ENCODE results near the gene FUT7.

FUT7 gene

GRCh38 chr9:136997830-136998234, 34.1 kb downstream of the FUT7 start:
- no peak for DNase-seq

- DNase-seq: no peak
These were observed 34.5 kb downstream of the FUT7 start for GRCh38 chr9:136997371-136997770.

- no peak for DNase-seq
These were observed 35.3 kb downstream of the FUT7 start, which contains the start of gene CLIC3 for GRCh38 chr9:136996361-136997292. CLIC3 (minus strand) TSS chr9:136996568; CDS start chr9:136996543, 25 bp downstream.

- DNase-seq: no peak
These were observed 36.0 kb downstream of the FUT7 start for GRCh38 chr9:136995772-136996311.

GRCh38 chr9:136995362-136995761, 36.5 kb downstream of the FUT7 start:
- no peak for DNase-seq

- DNase-seq: no peak
These were observed 37.0 kb downstream of the FUT7 start for GRCh38 chr9:136994888-136995230.

GRCh38 chr9:136994180-136994887, 37.6 kb downstream of the FUT7 start:
- DNase-seq: no peak

- DNase-seq: no peak
These were observed 39.0 kb downstream of the FUT7 start for GRCh38 chr9:136992819-136993369.

- DNase-seq: peak; percentile 47
These were observed 39.7 kb downstream of the FUT7 start, which contains the start of gene PAXX for GRCh38 chr9:136991993-136992818. PAXX (plus strand) TSS chr9:136992422; CDS start chr9:136992444, 22 bp downstream.

GRCh38 chr9:136990242-136990911, 41.5 kb downstream of the FUT7 start:
- no peak for DNase-seq

- no peak for DNase-seq
These were observed 43.0 kb downstream of the FUT7 start for GRCh38 chr9:136988872-136989271.

GRCh38 chr9:136985853-136986252, 46.0 kb downstream of the FUT7 start:
- DNase-seq: no peak

GRCh38 chr9:136985027-136985602, 46.8 kb downstream of the FUT7 start:
- DNase-seq: no peak

GRCh38 chr9:136984464-136985026, 47.3 kb downstream of the FUT7 start:
- no peak for DNase-seq

GRCh38 chr9:136983656-136984314, 48.1 kb downstream of the FUT7 start:
- no peak for DNase-seq

- DNase-seq: no peak
These were observed 48.7 kb downstream of the FUT7 start for GRCh38 chr9:136983167-136983566.

GRCh38 chr9:136982232-136983051, 49.4 kb downstream of the FUT7 start, which contains the start of gene LCNL1:
LCNL1 (plus strand) TSS chr9:136982993; CDS start chr9:136983587, 594 bp downstream.
- DNase-seq: no peak

GRCh38 chr9:136981588-136982231, 50.2 kb downstream of the FUT7 start:
- DNase-seq: no peak

Measured in NCI-H526 treated with DMSO at 0.1 percent for 48 hours (cell line).